ENCODE results near the gene WBP2. TPM values are rescaled to one million over a fixed set of nuclear protein-coding genes. Genes with fewer than 3 reads are reported as not detected.

WBP2 gene
- total and polyA plus RNA-seq, 9 of the 15 experiments (the other 6 are each of a cell fraction or from before 2014, with no cell fraction given), result 2.2 to 74.3 (median 20.0) TPM

GRCh38 chr17:75848523-75849278 is 6.4 kb downstream of the WBP2 start (continued):
- TF ChIP-seq, protein P1, sequence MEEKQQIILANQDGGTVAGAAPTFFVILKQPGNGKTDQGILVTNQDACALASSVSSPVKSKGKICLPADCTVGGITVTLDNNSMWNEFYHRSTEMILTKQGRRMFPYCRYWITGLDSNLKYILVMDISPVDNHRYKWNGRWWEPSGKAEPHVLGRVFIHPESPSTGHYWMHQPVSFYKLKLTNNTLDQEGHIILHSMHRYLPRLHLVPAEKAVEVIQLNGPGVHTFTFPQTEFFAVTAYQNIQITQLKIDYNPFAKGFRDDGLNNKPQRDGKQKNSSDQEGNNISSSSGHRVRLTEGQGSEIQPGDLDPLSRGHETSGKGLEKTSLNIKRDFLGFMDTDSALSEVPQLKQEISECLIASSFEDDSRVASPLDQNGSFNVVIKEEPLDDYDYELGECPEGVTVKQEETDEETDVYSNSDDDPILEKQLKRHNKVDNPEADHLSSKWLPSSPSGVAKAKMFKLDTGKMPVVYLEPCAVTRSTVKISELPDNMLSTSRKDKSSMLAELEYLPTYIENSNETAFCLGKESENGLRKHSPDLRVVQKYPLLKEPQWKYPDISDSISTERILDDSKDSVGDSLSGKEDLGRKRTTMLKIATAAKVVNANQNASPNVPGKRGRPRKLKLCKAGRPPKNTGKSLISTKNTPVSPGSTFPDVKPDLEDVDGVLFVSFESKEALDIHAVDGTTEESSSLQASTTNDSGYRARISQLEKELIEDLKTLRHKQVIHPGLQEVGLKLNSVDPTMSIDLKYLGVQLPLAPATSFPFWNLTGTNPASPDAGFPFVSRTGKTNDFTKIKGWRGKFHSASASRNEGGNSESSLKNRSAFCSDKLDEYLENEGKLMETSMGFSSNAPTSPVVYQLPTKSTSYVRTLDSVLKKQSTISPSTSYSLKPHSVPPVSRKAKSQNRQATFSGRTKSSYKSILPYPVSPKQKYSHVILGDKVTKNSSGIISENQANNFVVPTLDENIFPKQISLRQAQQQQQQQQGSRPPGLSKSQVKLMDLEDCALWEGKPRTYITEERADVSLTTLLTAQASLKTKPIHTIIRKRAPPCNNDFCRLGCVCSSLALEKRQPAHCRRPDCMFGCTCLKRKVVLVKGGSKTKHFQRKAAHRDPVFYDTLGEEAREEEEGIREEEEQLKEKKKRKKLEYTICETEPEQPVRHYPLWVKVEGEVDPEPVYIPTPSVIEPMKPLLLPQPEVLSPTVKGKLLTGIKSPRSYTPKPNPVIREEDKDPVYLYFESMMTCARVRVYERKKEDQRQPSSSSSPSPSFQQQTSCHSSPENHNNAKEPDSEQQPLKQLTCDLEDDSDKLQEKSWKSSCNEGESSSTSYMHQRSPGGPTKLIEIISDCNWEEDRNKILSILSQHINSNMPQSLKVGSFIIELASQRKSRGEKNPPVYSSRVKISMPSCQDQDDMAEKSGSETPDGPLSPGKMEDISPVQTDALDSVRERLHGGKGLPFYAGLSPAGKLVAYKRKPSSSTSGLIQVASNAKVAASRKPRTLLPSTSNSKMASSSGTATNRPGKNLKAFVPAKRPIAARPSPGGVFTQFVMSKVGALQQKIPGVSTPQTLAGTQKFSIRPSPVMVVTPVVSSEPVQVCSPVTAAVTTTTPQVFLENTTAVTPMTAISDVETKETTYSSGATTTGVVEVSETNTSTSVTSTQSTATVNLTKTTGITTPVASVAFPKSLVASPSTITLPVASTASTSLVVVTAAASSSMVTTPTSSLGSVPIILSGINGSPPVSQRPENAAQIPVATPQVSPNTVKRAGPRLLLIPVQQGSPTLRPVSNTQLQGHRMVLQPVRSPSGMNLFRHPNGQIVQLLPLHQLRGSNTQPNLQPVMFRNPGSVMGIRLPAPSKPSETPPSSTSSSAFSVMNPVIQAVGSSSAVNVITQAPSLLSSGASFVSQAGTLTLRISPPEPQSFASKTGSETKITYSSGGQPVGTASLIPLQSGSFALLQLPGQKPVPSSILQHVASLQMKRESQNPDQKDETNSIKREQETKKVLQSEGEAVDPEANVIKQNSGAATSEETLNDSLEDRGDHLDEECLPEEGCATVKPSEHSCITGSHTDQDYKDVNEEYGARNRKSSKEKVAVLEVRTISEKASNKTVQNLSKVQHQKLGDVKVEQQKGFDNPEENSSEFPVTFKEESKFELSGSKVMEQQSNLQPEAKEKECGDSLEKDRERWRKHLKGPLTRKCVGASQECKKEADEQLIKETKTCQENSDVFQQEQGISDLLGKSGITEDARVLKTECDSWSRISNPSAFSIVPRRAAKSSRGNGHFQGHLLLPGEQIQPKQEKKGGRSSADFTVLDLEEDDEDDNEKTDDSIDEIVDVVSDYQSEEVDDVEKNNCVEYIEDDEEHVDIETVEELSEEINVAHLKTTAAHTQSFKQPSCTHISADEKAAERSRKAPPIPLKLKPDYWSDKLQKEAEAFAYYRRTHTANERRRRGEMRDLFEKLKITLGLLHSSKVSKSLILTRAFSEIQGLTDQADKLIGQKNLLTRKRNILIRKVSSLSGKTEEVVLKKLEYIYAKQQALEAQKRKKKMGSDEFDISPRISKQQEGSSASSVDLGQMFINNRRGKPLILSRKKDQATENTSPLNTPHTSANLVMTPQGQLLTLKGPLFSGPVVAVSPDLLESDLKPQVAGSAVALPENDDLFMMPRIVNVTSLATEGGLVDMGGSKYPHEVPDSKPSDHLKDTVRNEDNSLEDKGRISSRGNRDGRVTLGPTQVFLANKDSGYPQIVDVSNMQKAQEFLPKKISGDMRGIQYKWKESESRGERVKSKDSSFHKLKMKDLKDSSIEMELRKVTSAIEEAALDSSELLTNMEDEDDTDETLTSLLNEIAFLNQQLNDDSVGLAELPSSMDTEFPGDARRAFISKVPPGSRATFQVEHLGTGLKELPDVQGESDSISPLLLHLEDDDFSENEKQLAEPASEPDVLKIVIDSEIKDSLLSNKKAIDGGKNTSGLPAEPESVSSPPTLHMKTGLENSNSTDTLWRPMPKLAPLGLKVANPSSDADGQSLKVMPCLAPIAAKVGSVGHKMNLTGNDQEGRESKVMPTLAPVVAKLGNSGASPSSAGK (IDR thresholded peaks at IDR 0.05), result no peak
- TF ChIP-seq SAP30 (IDR thresholded peaks at IDR 0.05; ENCODE audit: borderline replicate concordance, insufficient read depth, low read depth, low read length, poor library complexity, severe bottlenecking), result no peak
- TF ChIP-seq SMAD4 (CRISPR knock-in tag; conservative IDR thresholded peaks at IDR 0.05), result no peak
- peak; percentile 52 for TF ChIP-seq REST (IDR thresholded peaks at IDR 0.05; ENCODE audit: borderline replicate concordance)
- no peak for TF ChIP-seq REST (CRISPR knock-in tag; IDR thresholded peaks at IDR 0.05; ENCODE audit: low read depth)

All from K562 (cell line).